ENCODE data around the gene AGFG1.
"Not testable (repeated sequence)": the region's sequence is repeated elsewhere in the genome, so short reads cannot be mapped to it uniquely, and the experiment has no call there.

Gene AGFG1

DNA sequence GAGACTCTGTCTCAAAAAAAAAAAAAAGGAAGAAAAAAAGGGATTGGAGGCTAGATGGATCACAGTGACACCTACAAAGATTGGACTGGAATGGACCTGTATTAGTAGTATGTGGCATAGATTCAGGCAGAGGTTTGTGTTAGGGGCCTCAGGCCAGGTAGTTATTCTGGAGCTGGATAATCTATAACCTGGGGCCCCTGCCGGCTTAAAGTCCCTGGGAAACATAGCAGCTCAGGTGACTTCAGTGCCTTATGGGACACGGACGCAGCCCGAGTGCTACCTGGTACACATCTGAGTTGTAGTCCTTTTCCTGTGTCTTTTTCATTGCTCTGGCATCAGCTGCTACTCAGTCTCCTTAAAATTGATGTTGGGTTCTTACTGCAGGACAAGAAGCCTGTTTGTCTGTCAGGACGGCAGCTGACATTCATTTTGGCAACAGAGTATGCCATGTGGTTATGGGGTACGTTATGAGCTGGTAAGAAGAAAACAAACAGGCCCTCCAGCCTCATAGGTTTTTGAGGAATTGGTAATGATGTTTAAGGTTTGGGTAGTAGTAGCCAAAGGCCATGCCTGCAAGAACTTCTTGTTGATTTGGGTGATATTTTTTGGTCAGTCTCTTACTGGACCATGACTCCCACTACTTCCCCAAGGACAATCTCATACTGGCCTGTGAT lies 27.8 kb downstream of the AGFG1 start:
- no peak for DNase-seq

DNA sequence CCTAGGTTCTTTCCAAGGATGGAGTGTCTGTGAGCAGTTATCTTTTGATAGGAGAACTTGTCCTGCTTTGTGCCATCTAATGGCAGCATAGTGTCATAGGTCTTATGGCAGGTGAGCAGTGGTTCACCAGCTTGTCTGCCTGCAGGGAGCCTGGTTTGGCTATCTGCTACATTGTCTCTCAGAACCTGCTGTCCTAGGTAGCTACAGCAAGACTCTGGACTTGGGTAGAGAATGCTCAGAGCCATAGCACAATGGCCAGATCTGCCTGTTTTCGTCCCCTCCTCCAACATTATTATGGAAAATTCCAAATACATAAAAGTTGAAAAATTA lies 28.3 kb downstream of the AGFG1 start:
- no peak for DNase-seq

DNA sequence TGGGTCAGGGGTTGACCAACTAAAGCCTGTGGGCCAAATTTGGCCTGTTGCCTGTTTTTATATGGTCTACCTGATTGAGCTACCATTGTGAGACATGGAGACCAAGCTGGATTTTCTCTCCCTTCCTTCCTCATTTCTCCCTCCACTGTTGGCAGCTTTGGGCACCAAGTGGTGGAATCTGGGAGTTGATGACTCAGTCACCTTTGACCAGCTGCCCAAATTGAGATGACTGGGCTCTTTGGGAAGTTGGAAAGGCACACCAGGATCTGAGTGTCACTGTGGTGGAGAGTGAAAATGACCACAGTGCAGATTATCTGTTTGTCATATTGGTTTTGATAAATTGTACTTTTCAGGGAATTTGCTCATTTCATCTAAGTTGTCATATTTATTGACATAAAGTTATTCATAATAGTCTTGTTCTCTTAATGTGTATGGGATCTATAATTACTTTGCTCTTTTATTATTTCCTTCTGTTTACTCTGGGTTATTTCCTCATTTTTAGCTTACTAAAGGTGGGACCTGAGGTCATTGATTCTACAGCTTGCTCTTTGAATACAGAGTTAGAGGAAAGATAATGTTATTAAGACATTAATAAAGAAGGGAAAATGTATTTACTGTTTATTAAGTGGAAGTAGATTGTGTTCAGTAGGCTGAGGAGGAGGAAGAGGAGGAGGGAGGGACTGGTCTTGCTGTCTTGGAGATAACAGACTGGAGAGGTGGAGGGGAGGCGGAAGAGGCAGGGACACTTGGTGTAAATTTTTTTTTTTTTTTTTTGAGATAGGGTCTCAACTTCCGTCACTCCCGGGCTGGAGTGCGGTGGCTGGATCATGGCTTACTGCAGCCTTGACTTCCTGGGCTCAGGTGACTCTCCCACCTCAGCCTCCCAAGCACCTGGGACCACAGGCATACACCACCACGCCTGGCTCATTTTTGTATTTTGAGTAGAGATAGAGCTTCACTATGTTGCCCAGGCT lies 31.8 kb downstream of the AGFG1 start:
- DNase-seq: peak; percentile 39

DNA sequence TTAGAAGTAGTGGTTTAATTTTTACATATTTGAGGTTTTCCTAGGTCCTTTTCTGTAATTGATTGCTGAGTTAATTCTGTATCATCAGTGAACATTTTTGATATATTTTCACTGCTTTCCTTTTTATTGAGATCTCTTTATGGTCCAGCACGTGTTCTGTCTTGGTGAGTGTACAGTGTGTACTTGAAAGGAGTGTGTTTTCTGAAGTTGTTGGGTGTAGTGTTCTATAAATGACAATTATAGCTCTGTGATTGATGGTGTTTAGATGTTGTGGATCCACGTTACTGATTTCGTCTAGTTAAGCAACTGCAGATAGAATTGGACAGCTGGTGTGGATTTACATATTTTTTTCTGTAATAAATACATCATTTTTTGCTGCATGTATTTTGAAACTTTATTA lies 32.7 kb downstream of the AGFG1 start:
- no peak for DNase-seq

DNA sequence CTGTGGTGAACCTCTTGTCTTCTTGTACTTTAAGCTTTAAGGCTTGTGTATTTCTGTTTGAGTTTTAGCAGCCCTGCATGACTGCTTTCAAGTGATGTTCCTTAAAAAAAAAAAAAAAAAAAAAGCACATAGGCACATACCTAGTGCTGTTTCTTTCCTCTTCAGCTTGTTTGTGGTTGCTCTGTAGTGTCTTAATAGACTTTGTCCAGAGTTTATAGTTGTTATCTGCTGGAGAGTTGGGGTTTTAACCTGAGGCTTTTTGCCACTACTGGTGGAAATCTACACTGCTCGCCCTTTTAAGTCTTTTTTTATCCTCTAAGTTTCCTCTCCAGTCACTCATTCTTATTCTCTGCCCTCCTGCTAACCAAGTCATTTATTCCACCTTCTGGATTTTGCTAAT lies 34.5 kb downstream of the AGFG1 start:
- DNase-seq: no peak

DNA sequence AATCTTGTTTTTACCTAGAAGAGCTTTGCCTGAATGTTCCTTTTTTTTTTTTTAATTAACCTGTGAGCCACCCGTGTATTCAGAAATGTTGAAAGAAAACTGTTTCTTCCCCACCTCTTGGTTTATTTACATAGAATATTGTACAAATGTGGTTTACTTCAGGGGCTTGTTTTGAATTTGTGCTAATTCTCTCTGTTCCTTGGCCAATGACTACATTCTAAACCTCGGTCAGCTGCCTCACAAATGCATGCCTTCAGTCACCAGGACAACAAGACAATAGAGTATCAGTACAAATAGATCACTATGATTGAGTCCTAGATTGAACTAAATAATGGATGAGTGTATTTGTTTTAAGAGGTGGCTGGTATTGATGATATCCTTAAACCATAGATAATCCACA lies 36.0 kb downstream of the AGFG1 start:
- DNase-seq: no peak

DNA sequence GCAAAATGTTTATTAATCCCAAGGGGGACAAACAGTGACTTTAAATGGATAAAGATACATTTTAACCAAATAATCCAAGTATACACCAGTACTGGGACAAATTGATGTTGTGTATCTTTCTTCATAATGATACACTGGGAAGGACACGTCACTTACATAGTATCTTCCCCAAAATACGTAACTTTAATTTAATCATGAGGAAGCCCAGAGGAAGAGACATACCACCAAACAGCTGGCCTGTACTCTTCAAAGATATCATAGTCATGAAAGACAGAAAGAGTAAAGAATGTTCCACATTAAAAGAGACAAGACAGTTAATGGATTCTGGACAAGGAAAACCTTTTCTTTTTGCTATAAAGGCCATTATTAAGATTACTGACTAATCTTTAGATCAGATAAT lies 37.1 kb downstream of the AGFG1 start:
- no peak for DNase-seq

DNA sequence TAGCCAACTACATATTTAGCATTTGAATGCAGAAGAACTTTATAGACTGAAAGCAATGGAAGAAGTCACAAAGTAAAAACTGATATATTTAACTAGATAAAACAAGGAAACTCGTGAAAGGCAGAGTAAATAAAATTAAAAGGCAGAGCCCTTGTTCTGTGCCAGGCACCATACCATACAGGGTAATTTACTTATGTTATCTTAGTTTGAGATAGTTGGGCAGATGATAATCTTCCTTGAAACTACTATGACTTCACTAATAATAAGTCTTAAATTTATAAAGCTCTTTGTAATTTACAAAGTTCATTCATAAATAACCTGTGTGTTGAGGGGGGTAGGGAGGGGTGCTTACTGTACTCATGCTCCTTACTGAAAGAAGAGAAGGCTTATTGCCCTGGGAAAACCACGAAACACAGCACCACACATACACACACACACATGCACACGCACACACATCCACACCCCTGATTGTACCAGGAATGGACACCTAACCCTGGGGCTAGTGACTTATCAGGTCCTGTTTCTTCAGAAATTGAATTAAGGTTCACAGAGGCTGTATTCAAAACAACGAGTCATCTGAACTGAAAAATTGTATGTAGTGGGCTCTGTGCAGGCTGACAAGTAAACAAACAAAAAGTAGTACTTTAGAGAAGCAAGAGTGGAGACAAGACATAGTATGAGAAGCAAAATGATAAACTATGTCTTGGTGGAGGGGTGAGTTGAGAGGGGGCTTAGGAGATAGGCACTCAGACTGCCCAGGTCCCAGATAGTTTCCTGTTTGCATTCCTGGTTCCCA lies 38.1 kb downstream of the AGFG1 start:
- DNase-seq: peak; percentile 32

DNA sequence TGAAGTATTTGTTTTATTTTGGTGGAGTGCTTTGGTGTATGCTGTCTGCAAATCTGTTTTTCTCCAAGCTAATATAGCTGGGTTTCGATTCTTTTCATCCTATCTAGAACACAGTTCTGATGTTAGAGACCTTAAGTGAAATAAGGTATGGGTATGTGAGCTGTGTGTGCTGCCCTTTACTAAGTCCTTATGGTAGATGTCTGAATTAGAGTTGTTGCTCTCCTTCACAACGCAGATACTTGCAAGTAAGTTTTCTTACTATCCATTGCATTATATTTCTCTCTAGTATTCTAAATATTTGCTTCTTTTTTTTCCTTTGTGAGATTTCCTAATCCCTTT lies 38.6 kb downstream of the AGFG1 start:
- DNase-seq: no peak

DNA sequence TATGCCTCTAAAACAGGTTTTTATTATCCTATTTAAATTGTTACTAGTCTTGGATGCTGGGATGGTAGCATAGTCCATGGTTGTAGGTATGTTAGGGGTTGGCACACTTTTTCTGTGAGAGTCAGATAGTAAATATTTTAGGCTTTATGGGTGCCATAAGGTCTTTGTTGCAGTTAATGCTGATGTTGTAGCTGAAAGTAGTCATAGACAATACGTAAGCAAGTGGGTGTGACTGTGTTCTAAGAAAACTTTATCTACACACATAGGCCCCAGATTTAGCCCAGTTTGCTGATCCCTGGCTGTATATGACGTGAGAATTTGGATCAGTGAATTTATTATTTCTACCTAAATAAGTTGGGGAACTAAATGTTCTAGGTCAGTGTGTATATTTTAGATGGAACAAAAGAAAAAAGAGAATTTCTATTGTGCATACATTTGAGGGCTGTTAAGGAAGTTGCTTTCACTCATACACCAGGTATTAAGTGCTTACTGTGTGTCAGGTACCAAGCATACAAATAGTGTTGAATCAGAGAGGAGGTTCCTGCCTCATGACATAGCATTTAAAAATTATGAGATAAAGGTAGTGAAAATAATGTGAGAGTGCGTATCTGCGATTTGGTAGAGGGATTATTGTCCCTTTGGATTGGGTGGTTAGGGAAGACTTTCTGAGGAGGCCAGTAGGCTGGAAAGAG lies 39.4 kb downstream of the AGFG1 start:
- DNase-seq: no peak

DNA sequence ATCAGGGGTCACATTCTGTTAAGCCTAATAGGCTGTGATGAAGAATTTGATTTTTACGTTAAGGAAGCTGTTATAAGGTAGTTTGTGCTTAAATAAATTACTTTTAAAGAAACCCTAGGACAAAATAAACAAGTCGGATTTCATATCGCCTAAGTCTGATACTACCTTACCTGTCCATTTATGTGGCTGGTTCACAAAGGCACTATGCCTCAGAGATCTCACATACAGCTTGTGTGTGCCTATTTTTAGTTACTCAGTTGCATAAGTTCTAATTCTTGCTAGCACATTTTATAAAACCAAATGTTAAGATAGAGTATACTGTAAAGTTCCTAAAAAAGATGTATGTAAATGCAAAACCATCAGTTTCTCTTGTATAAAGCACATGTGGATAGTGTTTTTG lies 40.0 kb downstream of the AGFG1 start:
- DNase-seq: no peak

DNA sequence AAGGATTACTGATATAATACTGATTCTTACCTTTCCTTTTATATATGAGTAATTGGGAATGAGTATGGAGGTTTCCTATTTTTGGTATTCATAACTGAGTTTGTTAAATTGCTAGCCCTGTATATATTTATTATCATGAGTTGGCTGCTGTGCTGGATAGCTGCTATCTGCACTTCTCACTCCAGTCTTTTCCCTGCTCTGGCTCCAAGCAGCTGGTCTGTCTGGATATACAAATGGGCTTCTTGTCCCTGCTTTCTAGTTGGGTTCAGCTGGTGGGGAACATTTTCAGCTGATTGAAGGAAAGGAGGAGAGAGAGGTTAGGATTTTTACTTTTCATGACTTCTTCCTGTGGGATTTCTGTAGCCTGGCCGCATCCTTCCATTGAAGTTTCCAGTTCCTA lies 41.2 kb downstream of the AGFG1 start:
- no peak for DNase-seq

DNA sequence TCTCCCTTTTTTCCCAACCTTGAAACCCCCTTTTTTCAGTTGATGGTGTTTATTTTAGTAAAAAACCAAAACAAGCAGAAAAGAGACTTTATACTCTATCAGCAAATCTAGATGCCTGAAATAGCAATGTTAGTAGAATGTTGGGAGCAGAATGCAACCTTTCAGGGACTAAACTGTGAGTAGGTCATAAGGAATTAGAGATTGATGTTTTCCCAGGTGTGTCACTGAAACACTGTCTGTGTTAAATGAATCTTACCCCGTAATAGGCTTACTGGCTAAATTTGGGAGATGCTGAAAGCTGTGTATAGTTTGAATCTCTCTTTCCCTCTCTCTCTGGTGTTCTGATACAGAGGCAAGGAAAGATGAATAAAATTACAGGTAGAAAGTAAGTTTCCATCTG lies 43.8 kb downstream of the AGFG1 start:
- no peak for DNase-seq

DNA sequence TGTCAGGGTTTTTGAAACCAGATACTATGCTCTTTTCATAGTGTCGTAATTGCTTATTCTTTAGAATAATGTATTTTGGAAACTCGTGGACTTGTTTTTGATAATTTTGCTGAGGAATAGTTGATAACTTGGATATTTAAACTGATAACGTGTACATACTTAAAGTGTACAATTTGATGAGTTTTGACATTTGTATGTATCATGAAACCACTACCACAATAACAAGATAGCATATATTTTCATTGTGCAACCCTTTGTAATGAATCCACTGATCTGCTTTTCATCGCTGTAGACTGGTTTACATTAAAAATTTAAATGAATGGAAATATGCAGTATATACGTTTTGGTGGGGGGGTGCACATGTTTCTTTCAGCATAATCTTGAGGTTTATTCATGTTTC lies 45.8 kb downstream of the AGFG1 start:
- no peak for DNase-seq

DNA sequence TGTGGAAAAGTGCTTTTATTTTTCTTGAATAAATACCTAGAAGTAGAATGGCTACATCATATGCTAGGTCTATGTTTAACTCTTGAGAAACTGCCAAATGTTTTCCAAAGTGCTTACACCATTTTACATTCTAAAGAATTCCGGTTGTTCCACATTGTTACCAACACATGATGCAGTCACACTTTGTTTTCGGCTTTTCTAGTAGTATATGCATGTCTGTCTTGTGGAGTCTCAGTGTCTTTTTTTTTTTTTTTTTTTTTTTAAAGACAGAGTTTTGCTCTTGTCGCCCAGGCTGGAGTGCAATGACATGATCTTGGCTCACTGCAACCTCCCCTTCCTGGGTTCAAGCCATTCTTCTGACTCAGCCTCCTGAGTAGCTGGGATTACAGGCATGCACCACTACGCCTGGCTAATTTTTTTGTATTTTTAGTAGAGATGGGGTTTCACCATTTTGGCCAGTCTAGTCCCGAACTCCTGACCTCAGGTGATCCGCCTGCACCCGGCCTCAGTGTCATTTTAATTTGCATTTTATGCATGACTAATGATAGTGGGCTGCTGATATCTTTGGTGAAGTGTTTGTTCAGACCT lies 46.4 kb downstream of the AGFG1 start:
- DNase-seq: peak; percentile 57

DNA sequence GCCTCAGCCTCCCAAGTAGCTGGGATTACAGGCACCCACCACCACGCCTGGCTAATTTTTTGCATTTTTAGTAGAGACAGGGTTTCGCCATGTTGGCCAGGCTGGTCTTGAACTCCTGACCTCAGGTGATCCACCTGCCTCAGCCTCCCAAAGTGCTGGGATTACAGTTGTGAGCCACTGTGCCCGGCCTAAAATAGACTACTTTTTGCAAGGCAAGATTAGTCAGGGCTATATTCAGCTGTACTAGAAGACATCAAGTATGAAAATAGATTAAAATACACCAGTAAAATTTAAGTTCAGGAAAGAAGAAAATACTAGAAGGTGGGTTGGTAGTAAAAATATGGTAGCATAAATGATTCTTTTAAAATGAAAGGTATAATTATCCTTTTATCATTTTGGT lies 49.2 kb downstream of the AGFG1 start:
- not testable (repeated sequence) for DNase-seq

DNA sequence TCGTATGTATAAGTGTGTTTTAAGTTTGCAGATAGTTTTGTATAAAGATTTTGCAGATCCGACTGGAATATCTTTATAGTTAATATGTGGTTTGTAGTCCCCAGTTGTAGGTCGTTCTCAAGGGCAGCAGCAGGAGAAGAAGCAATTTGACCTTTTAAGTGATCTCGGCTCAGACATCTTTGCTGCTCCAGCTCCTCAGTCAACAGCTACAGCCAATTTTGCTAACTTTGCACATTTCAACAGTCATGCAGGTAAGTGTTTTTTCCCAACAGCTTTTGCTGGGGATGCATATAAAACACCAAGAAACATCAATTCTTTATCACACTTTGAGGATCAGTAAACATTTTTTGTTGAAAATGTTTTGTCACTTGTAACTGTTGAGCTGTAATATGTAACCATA lies 52.7 kb downstream of the AGFG1 start:
- DNase-seq: no peak

DNA sequence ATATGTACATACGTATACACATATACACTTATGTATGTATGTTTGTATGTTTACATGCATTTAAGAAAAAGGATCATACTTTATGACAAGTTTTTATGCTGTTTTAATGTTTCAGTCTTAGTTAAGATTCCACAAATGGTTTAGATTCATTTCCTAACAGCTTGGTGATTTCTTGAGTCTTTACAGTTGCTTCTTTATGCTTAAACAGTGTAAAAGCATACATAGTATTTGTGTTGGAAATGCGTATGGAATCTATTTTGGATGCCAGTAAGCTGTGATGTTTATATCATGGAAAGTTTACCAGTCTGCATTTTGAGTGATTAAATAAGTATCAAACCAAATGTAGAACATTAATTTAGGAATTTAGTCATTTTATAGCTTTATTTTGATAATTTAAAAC lies 55.4 kb downstream of the AGFG1 start:
- no peak for DNase-seq

DNA sequence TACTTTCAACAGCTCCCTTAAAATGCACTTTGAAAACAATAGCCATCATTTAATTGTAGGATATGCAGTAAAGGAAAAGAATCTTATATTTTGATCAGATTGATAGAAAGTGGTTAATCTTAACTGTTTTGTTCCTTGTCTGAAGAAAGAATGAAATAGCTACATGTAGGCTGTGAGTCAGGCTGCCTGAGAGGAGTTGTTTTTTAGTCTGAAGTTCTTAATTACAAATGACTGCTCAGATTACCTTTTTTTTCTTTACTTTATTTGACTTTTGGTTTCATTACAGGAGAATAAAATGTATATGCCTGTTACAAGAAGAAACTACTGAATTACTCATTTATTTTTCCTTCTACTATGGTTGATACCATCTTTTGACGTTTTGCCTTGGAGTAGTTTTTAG lies 56.8 kb downstream of the AGFG1 start:
- no peak for DNase-seq

DNA sequence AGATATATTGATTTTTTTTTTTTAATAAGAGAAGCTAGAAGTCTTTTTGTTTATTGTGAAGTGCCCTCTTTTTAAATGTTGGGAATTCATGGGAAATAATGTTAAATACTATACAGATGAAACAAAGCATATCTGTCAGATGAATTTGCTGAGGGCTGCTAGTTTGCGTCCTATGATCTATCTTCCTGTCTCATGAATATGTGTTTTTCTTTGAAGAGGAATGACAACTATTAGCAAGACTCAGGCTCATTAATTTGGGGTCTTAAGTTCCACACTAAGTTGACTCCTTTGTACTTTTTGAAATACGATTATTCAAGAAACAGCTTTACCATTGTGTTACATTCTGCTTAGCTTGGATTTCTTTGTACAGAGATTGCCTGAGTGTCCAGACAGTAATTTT lies 57.9 kb downstream of the AGFG1 start:
- DNase-seq: no peak

DNA sequence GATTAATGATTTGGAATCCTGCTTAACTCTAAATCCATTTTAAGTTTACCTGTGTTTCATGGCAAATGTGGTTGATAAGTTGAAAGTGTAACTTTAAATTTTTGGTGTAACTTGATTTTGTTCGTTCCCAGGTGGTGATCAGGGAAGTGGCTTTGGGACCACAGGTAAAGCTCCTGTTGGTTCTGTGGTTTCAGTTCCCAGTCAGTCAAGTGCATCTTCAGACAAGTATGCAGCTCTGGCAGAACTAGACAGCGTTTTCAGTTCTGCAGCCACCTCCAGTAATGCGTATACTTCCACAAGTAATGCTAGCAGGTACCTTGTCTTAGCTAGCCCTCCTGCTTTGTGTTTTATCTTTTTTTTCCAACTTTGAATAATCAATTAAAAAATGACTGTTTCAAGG lies 62.8 kb downstream of the AGFG1 start:
- DNase-seq: no peak

DNA sequence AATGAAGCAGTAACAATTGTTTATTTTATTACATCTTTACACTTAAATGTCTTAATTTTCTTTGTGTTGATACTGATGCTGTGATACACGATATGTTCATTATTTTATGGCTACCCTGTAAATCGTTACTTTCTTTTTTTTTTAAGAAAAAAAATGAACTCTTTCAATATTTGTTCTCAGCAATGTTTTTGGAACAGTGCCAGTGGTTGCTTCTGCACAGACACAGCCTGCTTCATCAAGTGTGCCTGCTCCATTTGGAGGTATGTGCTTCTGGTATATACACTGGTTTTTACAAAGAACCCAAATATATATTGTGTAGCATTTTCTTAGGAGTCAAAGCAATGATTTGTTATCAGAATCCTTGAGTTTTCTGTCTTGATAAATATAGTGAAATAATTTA lies 64.5 kb downstream of the AGFG1 start:
- no peak for DNase-seq

DNA sequence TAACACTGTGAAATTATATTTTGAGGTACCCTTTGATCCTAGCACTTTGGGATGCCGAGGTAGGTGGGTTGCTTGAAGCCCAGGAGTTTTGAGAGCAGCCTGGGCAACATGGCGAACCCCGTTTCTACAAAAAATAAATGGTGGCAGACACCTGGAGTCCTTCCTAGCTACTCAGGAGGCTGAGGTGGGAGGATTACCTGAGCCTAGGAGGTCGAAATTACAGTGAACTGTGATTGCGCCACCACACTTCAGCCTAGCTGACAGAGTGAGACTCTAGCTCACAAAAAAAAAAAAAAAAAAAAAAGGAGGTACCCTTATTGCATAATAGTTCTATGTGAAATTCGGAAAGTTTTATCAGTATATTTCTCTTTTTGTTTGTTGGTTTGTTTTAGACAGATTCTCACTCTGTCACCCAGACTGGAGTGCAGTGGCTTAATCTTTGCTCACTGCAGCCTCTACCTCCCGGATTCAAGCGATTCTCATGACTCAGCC lies 67.6 kb downstream of the AGFG1 start:
- no peak for DNase-seq

Data from fibroblast of skin of right quadriceps (primary cell).